HG03066 (cell line): Measurements from ENCODE around the gene BRS3.
"Not testable (repeated sequence)": the region's sequence is repeated elsewhere in the genome, so short reads cannot be mapped to it uniquely, and the experiment has no call there.

Experiments
- ATAC-seq: cut with Tn5 transposase; IDR thresholded peaks from one replicate; pipeline ENCODE4 v1.9.1; 2021; ENCODE audit warnings: low read depth; ENCODE audit not compliant: unreplicated experiment

Gene BRS3

DNA sequence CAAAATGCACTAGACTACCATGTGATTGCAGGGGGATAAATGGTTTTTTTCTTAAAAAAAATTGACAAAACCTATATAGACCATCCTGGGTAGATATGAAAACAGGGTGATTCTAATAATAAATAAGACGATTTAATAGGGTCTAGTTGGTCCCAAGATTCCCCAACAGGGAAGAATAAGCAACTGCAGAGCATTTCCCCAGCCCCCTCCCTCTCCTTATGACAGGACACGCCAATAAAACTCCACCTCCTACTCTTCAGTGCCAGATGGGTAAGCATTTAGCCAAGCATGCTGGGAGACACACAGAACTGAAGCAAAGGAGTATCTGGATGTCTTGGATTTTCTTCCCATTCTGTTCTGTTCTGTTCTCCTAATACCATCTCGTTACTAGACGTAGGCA is at the start of gene BRS3:
Gene BRS3, plus strand, starts transcription at position 301 of the 400 bp plus-strand sequence. CDS start 168 bp downstream, outside the sequence.
- no peak for ATAC-seq

GRCh38 chrX:136438192-136438591 is 49.6 kb upstream of the BRS3 start:
- no peak for ATAC-seq

DNA sequence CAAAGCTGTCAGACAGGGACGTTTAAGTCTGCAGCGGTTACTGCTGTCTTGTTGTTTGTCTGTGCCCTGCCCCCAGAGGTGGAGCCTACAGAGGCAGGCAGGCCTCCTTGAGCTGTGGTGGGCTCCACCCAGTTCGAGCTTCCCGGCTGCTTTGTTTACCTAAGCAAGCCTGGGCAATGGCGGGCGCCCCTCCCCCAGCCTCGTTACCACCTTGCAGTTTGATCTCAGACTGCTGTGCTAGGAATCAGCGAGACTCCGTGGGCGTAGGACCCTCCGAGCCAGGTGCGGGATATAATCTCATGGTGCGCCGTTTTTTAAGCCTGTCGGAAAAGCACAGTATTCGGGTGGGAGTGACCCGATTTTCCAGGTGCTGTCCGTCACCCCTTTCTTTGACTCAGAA is 42.1 kb upstream of the BRS3 start:
- ATAC-seq = not testable (repeated sequence)

DNA sequence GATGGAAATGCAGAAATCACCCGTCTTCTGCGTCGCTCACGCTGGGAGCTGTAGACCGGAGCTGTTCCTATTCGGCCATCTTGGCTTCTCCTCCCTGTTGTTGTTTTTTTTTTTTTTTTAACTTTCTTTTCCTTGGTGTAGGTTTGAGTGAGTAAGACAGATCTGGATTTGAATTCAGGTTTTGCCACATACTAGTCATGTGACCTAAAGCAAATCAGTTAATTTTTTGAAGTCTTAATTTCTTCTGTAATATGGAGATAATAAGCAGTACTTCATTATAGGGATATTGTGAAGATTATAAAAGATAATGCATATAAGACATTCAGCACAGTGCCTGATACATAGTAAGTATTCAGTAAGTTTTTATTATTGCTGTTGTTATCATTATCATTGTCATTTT is 41.5 kb upstream of the BRS3 start:
- no peak for ATAC-seq

- ATAC-seq = no peak
Observed at GRCh38 chrX:136447308-136447707, 40.4 kb upstream of the BRS3 start.

DNA sequence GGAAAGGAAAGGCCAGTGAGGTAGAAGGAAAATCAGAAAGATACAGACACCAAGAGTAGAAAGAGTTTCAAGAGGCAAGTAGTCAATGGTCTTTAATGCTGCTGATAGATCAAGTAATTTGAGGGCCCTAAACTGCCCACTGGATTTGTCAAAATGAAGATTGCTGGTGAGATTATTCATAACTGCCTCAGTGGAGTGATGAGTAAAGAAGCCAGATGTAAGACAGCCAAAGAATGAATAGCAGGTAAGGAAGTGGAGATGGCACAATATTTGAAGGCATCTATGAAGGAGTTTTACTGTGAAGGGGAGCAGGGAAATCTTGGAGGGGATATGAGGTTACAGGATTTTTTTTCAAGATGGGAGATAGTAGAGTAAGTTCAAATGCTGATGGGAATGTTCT is 39.8 kb upstream of the BRS3 start:
- ATAC-seq = no peak

GRCh38 chrX:136450050-136450830 is 37.5 kb upstream of the BRS3 start:
- ATAC-seq = no peak

GRCh38 chrX:136452614-136453013 is 35.1 kb upstream of the BRS3 start:
- ATAC-seq = no peak

DNA sequence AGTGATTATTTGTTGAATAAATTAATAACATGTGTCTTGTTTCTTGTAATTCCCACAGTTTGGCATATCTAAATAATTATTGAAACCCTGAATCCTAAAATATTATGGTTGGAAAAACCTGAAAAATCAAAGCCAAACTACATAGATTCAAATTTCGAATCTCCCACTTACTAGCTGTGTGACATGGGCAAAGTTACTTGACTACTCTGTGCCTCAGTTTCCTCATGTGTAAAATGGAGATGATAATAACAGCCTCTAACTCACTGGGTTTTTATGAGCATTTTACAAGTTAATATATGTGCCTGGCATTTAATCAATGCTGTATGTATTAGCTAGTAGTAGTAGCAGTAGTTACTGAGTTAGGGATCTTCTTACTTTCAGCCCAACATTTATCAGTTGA is 34.6 kb upstream of the BRS3 start:
- ATAC-seq = no peak

DNA sequence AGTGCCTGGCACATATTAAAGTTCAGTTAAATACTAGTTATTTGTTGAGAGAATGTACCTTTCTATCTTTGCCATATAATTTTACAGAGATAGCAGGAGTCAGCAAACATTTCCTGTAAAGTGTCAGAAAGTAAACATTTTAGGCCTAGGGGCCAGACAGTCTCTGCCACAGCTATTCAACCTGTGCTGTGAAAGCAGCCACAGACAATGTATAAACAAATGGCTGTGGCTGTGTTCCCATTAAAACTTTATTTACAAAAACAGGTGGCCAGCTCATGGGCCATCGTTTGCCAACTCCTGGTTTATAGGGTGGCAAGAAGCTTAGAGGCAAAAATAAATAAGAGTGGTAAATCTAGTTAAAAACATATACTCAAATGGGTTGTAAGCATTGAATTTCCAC is 34.0 kb upstream of the BRS3 start:
- ATAC-seq = no peak

GRCh38 chrX:136456133-136456532 is 31.6 kb upstream of the BRS3 start:
- ATAC-seq = no peak

- no peak for ATAC-seq
Observed at GRCh38 chrX:136457303-136457917, 30.3 kb upstream of the BRS3 start.

GRCh38 chrX:136464589-136464988 is 23.2 kb upstream of the BRS3 start:
- ATAC-seq = no peak

- ATAC-seq = no peak
Observed at GRCh38 chrX:136467303-136467702, 20.4 kb upstream of the BRS3 start.

DNA sequence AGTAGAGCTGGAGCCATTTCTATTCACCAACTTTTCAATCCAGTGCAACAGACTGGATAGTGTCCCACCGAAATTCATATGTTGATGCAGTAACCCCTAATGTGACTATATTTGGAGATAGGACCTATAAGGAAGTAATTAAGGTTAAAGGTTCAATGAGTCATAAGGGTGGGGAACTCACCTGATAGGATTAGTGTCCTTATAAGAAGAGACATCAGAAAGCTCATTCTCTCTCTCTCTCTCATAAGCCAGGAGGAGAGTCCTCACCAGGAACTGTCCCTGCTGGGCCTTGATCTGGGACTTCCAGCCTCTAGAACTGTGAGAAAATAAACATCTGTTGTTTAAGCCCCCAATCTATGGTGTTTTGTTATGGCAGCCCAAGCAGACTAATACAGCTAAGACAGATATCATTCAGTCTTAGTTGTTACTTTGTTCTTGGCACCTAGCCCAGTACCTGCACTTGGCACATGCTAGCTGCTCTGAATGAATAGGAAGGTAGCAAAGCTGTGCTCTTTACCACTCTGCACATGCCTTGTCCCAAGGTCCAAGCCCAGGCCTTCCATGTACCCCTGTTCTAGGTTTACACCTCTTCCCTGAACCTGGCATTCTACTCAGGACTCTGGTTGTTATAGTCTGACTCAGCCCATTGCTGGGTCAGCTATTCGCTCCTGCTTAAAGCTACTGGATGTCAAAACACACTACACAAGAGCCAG is 19.2 kb upstream of the BRS3 start:
- ATAC-seq = no peak

GRCh38 chrX:136473663-136474062 is 14.1 kb upstream of the BRS3 start:
- ATAC-seq = no peak

GRCh38 chrX:136475236-136475635 is 12.5 kb upstream of the BRS3 start:
- no peak for ATAC-seq

- ATAC-seq = no peak
Observed at GRCh38 chrX:136476501-136476900, 11.2 kb upstream of the BRS3 start.

- no peak for ATAC-seq
Observed at GRCh38 chrX:136477026-136477425, 10.7 kb upstream of the BRS3 start.

GRCh38 chrX:136480383-136480782 is 7.4 kb upstream of the BRS3 start:
- ATAC-seq = no peak

GRCh38 chrX:136488706-136489105 is 959 bp downstream of the BRS3 start:
- no peak for ATAC-seq

GRCh38 chrX:136491832-136492231 is 4.1 kb downstream of the BRS3 start:
- no peak for ATAC-seq
